ENCODE results near the gene ANKS6.
A peak's percentile ranks its signal among the peaks of the same experiment; 100 is the strongest.

Gene ANKS6

GRCh38 chr9:98796364-98797101 is at the start of gene ANKS6:
TSS of gene ANKS6 (minus strand) at chr9:98796555. CDS start at chr9:98796491, 64 bp downstream.
- DNase-seq, result peak; percentile 94

GRCh38 chr9:98846081-98846480 is 49.7 kb upstream of the ANKS6 start:
- DNase-seq, result no peak

GRCh38 chr9:98842510-98842909 is 46.2 kb upstream of the ANKS6 start:
- DNase-seq, result no peak

- DNase-seq, result no peak
Measured at GRCh38 chr9:98839724-98840123, 43.4 kb upstream of the ANKS6 start.

GRCh38 chr9:98838868-98839565 is 42.7 kb upstream of the ANKS6 start:
- DNase-seq, result no peak

GRCh38 chr9:98838155-98838867 is 42.0 kb upstream of the ANKS6 start:
- DNase-seq, result no peak

GRCh38 chr9:98837516-98837915 is 41.2 kb upstream of the ANKS6 start:
- DNase-seq, result no peak

- DNase-seq, result no peak
Measured at GRCh38 chr9:98836206-98836605, 39.9 kb upstream of the ANKS6 start.

GRCh38 chr9:98834386-98834785 is 38.0 kb upstream of the ANKS6 start:
- DNase-seq, result no peak

GRCh38 chr9:98833090-98833956 is 37.0 kb upstream of the ANKS6 start:
- no peak for DNase-seq

GRCh38 chr9:98832768-98833089 is 36.4 kb upstream of the ANKS6 start:
- no peak for DNase-seq

GRCh38 chr9:98831696-98832095 is 35.3 kb upstream of the ANKS6 start:
- DNase-seq, result no peak

GRCh38 chr9:98830554-98830953 is 34.2 kb upstream of the ANKS6 start:
- no peak for DNase-seq

GRCh38 chr9:98829766-98830165 is 33.4 kb upstream of the ANKS6 start:
- DNase-seq, result no peak

- no peak for DNase-seq
Measured at GRCh38 chr9:98826716-98827115, 30.4 kb upstream of the ANKS6 start.

- no peak for DNase-seq
Measured at GRCh38 chr9:98825414-98825813, 29.1 kb upstream of the ANKS6 start.

GRCh38 chr9:98823666-98824334 is 27.4 kb upstream of the ANKS6 start:
- DNase-seq, result no peak

- no peak for DNase-seq
Measured at GRCh38 chr9:98822661-98823060, 26.3 kb upstream of the ANKS6 start.

- no peak for DNase-seq
Measured at GRCh38 chr9:98821831-98822230, 25.5 kb upstream of the ANKS6 start.

- DNase-seq, result no peak
Measured at GRCh38 chr9:98819231-98819630, 22.9 kb upstream of the ANKS6 start.

- DNase-seq, result no peak
Measured at GRCh38 chr9:98818764-98819163, 22.4 kb upstream of the ANKS6 start.

GRCh38 chr9:98815391-98815951 is 19.1 kb upstream of the ANKS6 start:
- no peak for DNase-seq

Measured in activated CD8-positive, alpha-beta memory T cell treated with anti-CD3 and anti-CD28 coated beads for 24 hours (primary cell).